ENCODE results near the gene HESX1. TPM values are rescaled to one million over a fixed set of nuclear protein-coding genes. Genes with fewer than 3 reads are reported as not detected.
A peak's percentile ranks its signal among the peaks of the same experiment; 100 is the strongest.

The HESX1 gene
- total and polyA plus RNA-seq, 9 donors, result 0.23 to 1.4 (median 0.88) TPM; not detected in 1

DNA sequence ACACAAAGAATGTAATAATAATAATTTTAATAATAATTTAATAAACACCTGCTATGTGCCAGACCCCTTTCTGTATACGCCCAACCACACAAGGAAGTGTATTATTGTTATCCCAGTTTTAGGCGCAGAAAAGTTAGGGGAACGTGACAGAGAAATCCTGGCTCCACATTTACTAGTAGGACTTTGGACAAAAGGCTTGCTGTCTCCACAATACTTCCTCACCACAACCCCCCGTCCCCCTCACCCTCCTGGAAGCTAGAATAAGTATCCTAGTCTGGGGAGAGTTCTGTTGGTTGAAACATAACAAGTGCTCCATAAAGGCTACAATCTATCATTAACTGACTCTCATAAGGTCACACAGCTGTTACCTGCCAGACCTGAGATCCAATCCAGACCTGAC is 34.1 kb downstream of the HESX1 start:
- Histone ChIP-seq H3K9me3 (no peaks in the 10 kb centered on the region), H3K4me3 (no peak overlapping the region), H3K27me3 (no peaks in the 10 kb centered on the region), H3K4me1 (ENCODE audit: insufficient read depth) (peaks cover 20% of the 10 kb centered on the region), H3K27ac (no peak overlapping the region), H3K36me3 (no peaks in the 10 kb centered on the region)
- 9 to 21% (median 18%) methylated on average over 4 of the region's 4 CpGs for WGBS, 3 donors
- no peak for DNase-seq
- TF ChIP-seq, protein P1, sequence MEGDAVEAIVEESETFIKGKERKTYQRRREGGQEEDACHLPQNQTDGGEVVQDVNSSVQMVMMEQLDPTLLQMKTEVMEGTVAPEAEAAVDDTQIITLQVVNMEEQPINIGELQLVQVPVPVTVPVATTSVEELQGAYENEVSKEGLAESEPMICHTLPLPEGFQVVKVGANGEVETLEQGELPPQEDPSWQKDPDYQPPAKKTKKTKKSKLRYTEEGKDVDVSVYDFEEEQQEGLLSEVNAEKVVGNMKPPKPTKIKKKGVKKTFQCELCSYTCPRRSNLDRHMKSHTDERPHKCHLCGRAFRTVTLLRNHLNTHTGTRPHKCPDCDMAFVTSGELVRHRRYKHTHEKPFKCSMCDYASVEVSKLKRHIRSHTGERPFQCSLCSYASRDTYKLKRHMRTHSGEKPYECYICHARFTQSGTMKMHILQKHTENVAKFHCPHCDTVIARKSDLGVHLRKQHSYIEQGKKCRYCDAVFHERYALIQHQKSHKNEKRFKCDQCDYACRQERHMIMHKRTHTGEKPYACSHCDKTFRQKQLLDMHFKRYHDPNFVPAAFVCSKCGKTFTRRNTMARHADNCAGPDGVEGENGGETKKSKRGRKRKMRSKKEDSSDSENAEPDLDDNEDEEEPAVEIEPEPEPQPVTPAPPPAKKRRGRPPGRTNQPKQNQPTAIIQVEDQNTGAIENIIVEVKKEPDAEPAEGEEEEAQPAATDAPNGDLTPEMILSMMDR (IDR thresholded peaks at IDR 0.05), result no peak
- TF ChIP-seq EP300 (IDR thresholded peaks at IDR 0.05), result no peak
- no peak for TF ChIP-seq POLR2A (IDR thresholded peaks at IDR 0.05)
- intact Hi-C loops (cut with DNase I), result loop anchor here in 3 of 4 donors (5.0 to 10.0 kb wide), 4 partner anchors 57 to 171 kb away; partner anchors contain the start of gene APPL1 (in 1 of the 3)

DNA sequence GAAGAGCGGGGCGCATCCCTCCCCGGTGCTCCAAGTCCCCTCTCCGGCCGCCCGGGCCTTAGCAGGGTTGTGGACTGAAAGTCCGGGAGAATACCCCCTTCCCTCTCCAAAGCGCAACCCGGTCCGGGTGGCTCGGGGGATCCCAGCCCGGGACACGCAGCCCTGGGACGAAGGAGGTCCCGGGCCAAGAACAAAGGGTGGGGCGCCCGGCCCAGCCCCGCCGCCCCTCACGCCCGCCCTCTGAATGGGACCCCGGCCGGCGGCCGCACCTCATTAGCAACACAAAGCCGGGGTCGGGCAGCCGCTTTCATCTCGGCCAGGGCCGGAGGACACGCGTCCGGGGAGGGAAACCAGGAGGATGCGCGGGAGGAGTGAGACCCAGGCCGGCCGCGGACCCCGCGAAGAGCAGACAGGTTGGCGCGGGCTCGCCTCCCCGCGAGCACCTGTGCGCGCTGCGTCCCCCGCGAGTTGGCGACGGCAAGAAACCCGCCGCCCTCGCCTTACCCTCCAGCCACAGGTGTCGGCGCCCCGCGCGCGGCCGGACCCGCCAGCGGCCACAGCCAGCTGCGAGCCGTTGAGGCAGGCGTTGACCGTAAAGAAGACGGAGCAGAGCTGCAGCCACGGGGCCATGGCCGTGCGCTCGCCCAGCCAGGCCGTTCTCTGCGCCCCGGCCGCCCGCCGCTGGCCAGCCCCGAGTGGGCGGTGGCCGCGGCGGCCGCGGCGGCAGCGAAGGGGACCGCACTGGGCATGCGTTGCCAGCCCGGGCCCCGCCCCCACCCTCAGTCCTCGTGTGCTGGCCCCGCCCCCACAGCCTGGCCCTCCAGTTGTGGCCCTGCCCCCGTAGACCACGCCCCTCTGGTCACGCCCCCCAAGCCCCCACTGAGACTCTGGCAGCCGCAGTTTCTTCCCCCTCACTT is 34.9 kb downstream of the HESX1 start, which contains the start of gene IL17RD:
IL17RD (minus strand) TSS at position 697 of the 917 bp plus-strand sequence; CDS start at position 630, 67 bp downstream.
- Histone ChIP-seq H3K4me3 (peak within 1 kb of the TSS; percentile 90), H3K4me1 (ENCODE audit: insufficient read depth) (peaks cover 21% of the 10 kb centered on the region)

DNA sequence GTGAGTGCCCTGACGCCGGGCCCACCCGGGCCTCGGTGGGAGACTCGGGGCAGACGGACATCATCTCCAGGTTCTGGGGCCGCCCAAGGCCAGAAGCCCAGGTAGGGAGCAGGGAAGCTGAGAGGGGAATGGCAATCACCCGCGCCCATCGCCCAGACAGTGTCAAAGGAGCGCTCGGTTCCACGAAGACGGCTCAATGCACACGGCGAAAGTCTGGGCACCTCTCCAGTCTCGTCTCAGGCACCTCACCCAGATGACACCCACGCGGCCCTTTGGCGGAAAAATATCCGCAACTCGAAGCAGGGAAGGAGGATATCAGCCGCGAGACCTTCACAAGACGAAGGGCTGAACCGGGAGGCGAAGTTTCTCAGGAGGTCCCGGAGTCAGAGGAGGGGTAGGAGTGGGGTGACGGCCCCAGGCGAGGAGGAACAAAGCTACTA is 35.5 kb downstream of the HESX1 start:
- peaks cover 21% of the 10 kb centered on the region for H3K4me1 ChIP-seq (ENCODE audit: insufficient read depth)
- DNase-seq, result peak; percentile 53 to 65 (median 62)
- H3K9me3 ChIP-seq, result no peaks in the 10 kb centered on the region
- peak overlapping the region; percentile 90 for H3K4me3 ChIP-seq
- H3K27ac ChIP-seq, result peak overlapping the region; percentile 69 to 70
- 3 to 5% (median 4%) methylated on average over 21 to 30 of the region's 30 CpGs for WGBS, 3 donors
- no peaks in the 10 kb centered on the region for H3K27me3 ChIP-seq
- intact Hi-C loops (cut with DNase I), result loop anchor here in 3 of 4 donors (5.0 to 10.0 kb wide), 4 partner anchors 59 to 169 kb away; partner anchors contain the start of gene APPL1 (in 1 of the 3)
- no peaks in the 10 kb centered on the region for H3K36me3 ChIP-seq
- TF ChIP-seq EP300 (IDR thresholded peaks at IDR 0.05) (no peak), POLR2A (IDR thresholded peaks at IDR 0.05) (no peak)
- TF ChIP-seq, protein P1 (IDR thresholded peaks at IDR 0.05), result no peak

More for the DNA sequence above, 34.9 kb downstream of the HESX1 start, which contains the start of gene IL17RD:
- Histone ChIP-seq H3K36me3 (no peaks in the 10 kb centered on the region), H3K27ac (peak within 1 kb of the TSS; percentile 69 to 70), H3K9me3 (no peaks in the 10 kb centered on the region), H3K27me3 (no peaks in the 10 kb centered on the region)
- peak; percentile 86 to 93 (median 88) for DNase-seq
- TF ChIP-seq POLR2A (IDR thresholded peaks at IDR 0.05) (peak; percentile 48), EP300 (IDR thresholded peaks at IDR 0.05) (no peak)
- TF ChIP-seq, protein P1 (IDR thresholded peaks at IDR 0.05), result no peak
- intact Hi-C loops (cut with DNase I), result loop anchor here in 3 of 4 donors (5.0 to 10.0 kb wide), 5 partner anchors 57 to 170 kb away; partner anchors contain the start of gene APPL1 (in 1 of the 3)
- 0 to 1% (median 1%) methylated on average over 64 to 98 of the region's 98 CpGs for WGBS, 3 donors

DNA sequence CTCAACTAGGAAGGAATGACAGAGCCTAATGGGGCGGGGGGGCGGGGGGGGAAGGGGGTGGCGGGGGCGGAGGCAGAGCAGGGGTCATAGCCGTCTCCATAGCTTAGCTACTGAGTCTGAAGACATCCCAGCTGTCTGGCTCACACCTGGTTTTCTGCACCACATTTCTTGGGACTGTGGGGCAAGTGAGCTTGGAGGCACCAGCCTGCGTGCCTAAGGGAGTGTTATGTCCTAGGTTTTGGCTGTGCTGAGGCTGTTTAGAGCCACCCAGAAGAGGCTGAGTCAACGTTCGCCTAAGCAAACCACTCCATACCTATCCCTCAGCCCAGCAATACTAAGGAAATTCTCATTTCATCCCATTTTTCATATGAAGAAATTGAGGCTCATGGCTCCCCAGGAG is 36.0 kb downstream of the HESX1 start:
- no peak for DNase-seq
- H3K9me3 ChIP-seq, result no peaks in the 10 kb centered on the region
- 7 to 32% (median 21%) methylated on average over 6 to 8 of the region's 8 CpGs for WGBS, 3 donors
- H3K36me3 ChIP-seq, result no peaks in the 10 kb centered on the region
- TF ChIP-seq EP300 (IDR thresholded peaks at IDR 0.05) (no peak), POLR2A (IDR thresholded peaks at IDR 0.05) (no peak)
- TF ChIP-seq, protein P1 (IDR thresholded peaks at IDR 0.05), result no peak
- peak overlapping the region in 1 of 2 donors; percentile 69 for H3K27ac ChIP-seq
- intact Hi-C loops (cut with DNase I), result loop anchor here in 3 of 4 donors (5.0 to 10.0 kb wide), 4 partner anchors 59 to 169 kb away; partner anchors contain the start of gene APPL1 (in 1 of the 3)
- H3K4me1 ChIP-seq (ENCODE audit: insufficient read depth), result peaks cover 21% of the 10 kb centered on the region
- H3K4me3 ChIP-seq, result peak overlapping the region; percentile 90
- no peaks in the 10 kb centered on the region for H3K27me3 ChIP-seq

Measured in ovary (tissue), 9 donors.